ENCODE measurements around the gene PRKAG2. TPM values are rescaled to one million over a fixed set of nuclear protein-coding genes. Genes with fewer than 3 reads are reported as not detected.

The PRKAG2 gene
- total RNA-seq, 8 experiments from 2014 or later, result 6.3 to 13.4 (median 8.5) TPM

- ATAC-seq (replicated peaks in 6 of 8), result no peak
- H3K4me3 ChIP-seq, result no peak overlapping the region
- in situ Hi-C loops (cut with MboI; ENCODE audit: low pct_unique_long_range_greater_than_20kb in 2 of 9, low sequenced_read_pairs in 9 of 9, unreplicated experiment in 9 of 9), result no loop called here
- no peak overlapping the region for H3K27ac ChIP-seq
- 60 to 100% (median 85%) methylated on average over 1 to 8 of the region's 16 CpGs; no CpG with 5 or more reads in 4 of the 10 experiments for WGBS, 10 experiments
- H3K4me1 ChIP-seq (replicated peaks in 1 of 2), result peaks cover 24 to 25% of the 10 kb centered on the region in 2 donors
Measured at GRCh38 chr7:151872531-151873401, 4.1 kb downstream of the PRKAG2 start.

- in situ Hi-C loops (cut with MboI; ENCODE audit: low pct_unique_long_range_greater_than_20kb in 2 of 9, low sequenced_read_pairs in 9 of 9, unreplicated experiment in 9 of 9), result no loop called here
- 46% methylated on average over 6 of the region's 7 CpGs; no CpG with 5 or more reads in 9 of the 10 experiments for WGBS, 10 experiments
- Histone ChIP-seq H3K4me3 (no peak overlapping the region), H3K27ac (no peak overlapping the region), H3K4me1 (replicated peaks in 1 of 2) (peaks cover 25 to 29% of the 10 kb centered on the region in 2 donors)
- no peak for ATAC-seq (replicated peaks in 6 of 8)
Measured at GRCh38 chr7:151871904-151872303, 5.0 kb downstream of the PRKAG2 start.

- WGBS, 10 experiments, result 75 to 100% (median 95%) methylated on average over 3 to 10 of the region's 13 CpGs; no CpG with 5 or more reads in 2 of the 10 experiments
- in situ Hi-C loops (cut with MboI; ENCODE audit: low pct_unique_long_range_greater_than_20kb in 2 of 9, low sequenced_read_pairs in 9 of 9, unreplicated experiment in 9 of 9), result no loop called here
- Histone ChIP-seq H3K4me1 (replicated peaks in 1 of 2) (peaks cover 25 to 29% of the 10 kb centered on the region in 2 donors), H3K27ac (no peak overlapping the region), H3K4me3 (no peak overlapping the region)
- ATAC-seq (replicated peaks in 6 of 8), result no peak
Measured at GRCh38 chr7:151871189-151871735, 5.7 kb downstream of the PRKAG2 start.

GRCh38 chr7:151869968-151870918 is 6.7 kb downstream of the PRKAG2 start:
- peak in 2 of 8 experiments; percentile 31 to 55 for ATAC-seq (replicated peaks in 6 of 8)
- in situ Hi-C loops (cut with MboI; ENCODE audit: low pct_unique_long_range_greater_than_20kb in 2 of 9, low sequenced_read_pairs in 9 of 9, unreplicated experiment in 9 of 9), result no loop called here
- Histone ChIP-seq H3K27ac (no peak overlapping the region), H3K4me1 (replicated peaks in 1 of 2) (peaks cover 25 to 29% of the 10 kb centered on the region in 2 donors), H3K4me3 (no peak overlapping the region)
- 25 to 100% (median 84%) methylated on average over 1 to 11 of the region's 24 CpGs for WGBS, 10 experiments

- WGBS, 10 experiments, result 58 to 88% (median 80%) methylated on average over 2 to 3 of the region's 13 CpGs; no CpG with 5 or more reads in 6 of the 10 experiments
- peak in 5 of 8 experiments; percentile 29 to 67 (median 56) for ATAC-seq (replicated peaks in 6 of 8)
- H3K27ac ChIP-seq, result no peak overlapping the region
Measured at GRCh38 chr7:151869455-151869854, 7.5 kb downstream of the PRKAG2 start.

GRCh38 chr7:151869109-151869428 is 7.8 kb downstream of the PRKAG2 start:
- Histone ChIP-seq H3K4me1 (replicated peaks in 1 of 2) (peaks cover 22 to 26% of the 10 kb centered on the region in 2 donors), H3K27ac (no peak overlapping the region), H3K4me3 (no peak overlapping the region)
- peak; percentile 25 to 78 (median 48) for ATAC-seq (replicated peaks in 6 of 8)
- 0 to 65% (median 17%) methylated on average over 1 to 6 of the region's 6 CpGs; no CpG with 5 or more reads in 3 of the 10 experiments for WGBS, 10 experiments
- in situ Hi-C loops (cut with MboI; ENCODE audit: low pct_unique_long_range_greater_than_20kb in 2 of 9, low sequenced_read_pairs in 9 of 9, unreplicated experiment in 9 of 9), result no loop called here

More at GRCh38 chr7:151869455-151869854, 7.5 kb downstream of the PRKAG2 start:
- H3K4me1 ChIP-seq (replicated peaks in 1 of 2), result peaks cover 22 to 26% of the 10 kb centered on the region in 2 donors
- in situ Hi-C loops (cut with MboI; ENCODE audit: low pct_unique_long_range_greater_than_20kb in 2 of 9, low sequenced_read_pairs in 9 of 9, unreplicated experiment in 9 of 9), result no loop called here
- no peak overlapping the region for H3K4me3 ChIP-seq

GRCh38 chr7:151868396-151869108 is 8.4 kb downstream of the PRKAG2 start:
- Histone ChIP-seq H3K27ac (no peak overlapping the region), H3K4me3 (no peak overlapping the region), H3K4me1 (replicated peaks in 1 of 2) (peaks cover 23 to 26% of the 10 kb centered on the region in 2 donors)
- ATAC-seq (replicated peaks in 6 of 8), result peak; percentile 61 to 72 (median 66)
- in situ Hi-C loops (cut with MboI; ENCODE audit: low pct_unique_long_range_greater_than_20kb in 2 of 9, low sequenced_read_pairs in 9 of 9, unreplicated experiment in 9 of 9), result no loop called here
- 11 to 90% (median 31%) methylated on average over 1 to 18 of the region's 23 CpGs for WGBS, 10 experiments

GRCh38 chr7:151867912-151868311 is 9.0 kb downstream of the PRKAG2 start:
- Histone ChIP-seq H3K4me1 (replicated peaks in 1 of 2) (peaks cover 24 to 26% of the 10 kb centered on the region in 2 donors), H3K27ac (peak overlapping the region in 1 of 2 donors; percentile 18), H3K4me3 (no peak overlapping the region)
- in situ Hi-C loops (cut with MboI; ENCODE audit: low pct_unique_long_range_greater_than_20kb in 2 of 9, low sequenced_read_pairs in 9 of 9, unreplicated experiment in 9 of 9), result no loop called here
- ATAC-seq (replicated peaks in 6 of 8), result peak in 1 of 8 experiments; percentile 7
- WGBS, 10 experiments, result 5 to 100% (median 80%) methylated on average over 1 to 4 of the region's 6 CpGs; no CpG with 5 or more reads in 5 of the 10 experiments

- ATAC-seq (replicated peaks in 6 of 8), result no peak
- in situ Hi-C loops (cut with MboI; ENCODE audit: low pct_unique_long_range_greater_than_20kb in 2 of 9, low sequenced_read_pairs in 9 of 9, unreplicated experiment in 9 of 9), result no loop called here
- peaks cover 24 to 26% of the 10 kb centered on the region in 2 donors for H3K4me1 ChIP-seq (replicated peaks in 1 of 2)
- H3K27ac ChIP-seq, result no peak overlapping the region
- WGBS, 10 experiments, result 83 to 100% (median 88%) methylated on average over 1 to 4 of the region's 18 CpGs; no CpG with 5 or more reads in 6 of the 10 experiments
- H3K4me3 ChIP-seq, result no peak overlapping the region
Measured at GRCh38 chr7:151866761-151867655, 9.9 kb downstream of the PRKAG2 start.

- peaks cover 24 to 26% of the 10 kb centered on the region in 2 donors for H3K4me1 ChIP-seq (replicated peaks in 1 of 2)
- H3K27ac ChIP-seq, result no peak overlapping the region
- no peak for ATAC-seq (replicated peaks in 6 of 8)
- in situ Hi-C loops (cut with MboI; ENCODE audit: low pct_unique_long_range_greater_than_20kb in 2 of 9, low sequenced_read_pairs in 9 of 9, unreplicated experiment in 9 of 9), result no loop called here
- H3K4me3 ChIP-seq, result no peak overlapping the region
- 73 to 100% (median 98%) methylated on average over 1 to 7 of the region's 7 CpGs; no CpG with 5 or more reads in 2 of the 10 experiments for WGBS, 10 experiments
Measured at GRCh38 chr7:151866028-151866427, 10.9 kb downstream of the PRKAG2 start.

GRCh38 chr7:151865070-151865670 is 11.7 kb downstream of the PRKAG2 start:
- 20 to 96% (median 68%) methylated on average over 2 to 10 of the region's 16 CpGs; no CpG with 5 or more reads in 5 of the 10 experiments for WGBS, 10 experiments
- in situ Hi-C loops (cut with MboI; ENCODE audit: low pct_unique_long_range_greater_than_20kb in 2 of 9, low sequenced_read_pairs in 9 of 9, unreplicated experiment in 9 of 9), result no loop called here

More at GRCh38 chr7:151865070-151865670, 11.7 kb downstream of the PRKAG2 start:
- peaks cover 24 to 26% of the 10 kb centered on the region in 2 donors for H3K4me1 ChIP-seq (replicated peaks in 1 of 2)
- H3K4me3 ChIP-seq, result no peak overlapping the region
- ATAC-seq (replicated peaks in 6 of 8), result no peak
- H3K27ac ChIP-seq, result no peak overlapping the region
